ENCODE results near the gene KSR1. TPM values are rescaled to one million over a fixed set of nuclear protein-coding genes. Genes with fewer than 3 reads are reported as not detected.

The KSR1 gene
- total and polyA plus RNA-seq, 9 of the 15 experiments (the other 6 are each of a cell fraction or from before 2014, with no cell fraction given), result 1.4 to 51.7 (median 18.4) TPM

- DNase-seq (ENCODE audit: extremely low read depth in 1 of 4, low spot score in 3 of 4) (no peak), FAIRE-seq (no peak), ATAC-seq (no peak)
- H3K27ac ChIP-seq (ENCODE audit: extremely low read depth, low read depth, low read length), result no peak overlapping the region
- BruUV-seq (replicated peaks), result no TSS peak
- peaks cover 79% of the 10 kb centered on the region for H3K79me2 ChIP-seq (ENCODE audit: control insufficient read depth, insufficient read depth, low read length)
- intact Hi-C loops (cut with micrococcal nuclease), result loop anchor here (10.0 kb wide), 1 partner anchor 187 kb away; no protein-coding TSS in a partner anchor
- H3K27me3 ChIP-seq (ENCODE audit: control insufficient read depth in 2 of 2, insufficient read depth in 2 of 2, low read length in 2 of 2), result no peaks in the 10 kb centered on the region
- no peak overlapping the region for H3K4me2 ChIP-seq (ENCODE audit: insufficient read depth, low read length)
- peaks cover 37 to 39% of the 10 kb centered on the region in 2 experiments for H3K4me1 ChIP-seq (replicated peaks in 1 of 2; ENCODE audit: control insufficient read depth in 2 of 2, insufficient read depth in 2 of 2, low read length in 2 of 2)
- H3K9me1 ChIP-seq (ENCODE audit: control insufficient read depth, insufficient read depth, low read length), result peaks cover 7% of the 10 kb centered on the region
- in situ Hi-C loops (cut with MboI), result no loop called here
- no peaks in the 10 kb centered on the region for H3K9me3 ChIP-seq (replicated peaks; ENCODE audit: control insufficient read depth, insufficient read depth, low read depth, low read length)
- ChIA-PET CTCF (ENCODE audit: low intra/inter-chr PET ratio) (no interaction called here), POLR2A (interaction anchor here (0.9 kb wide), 2 partner anchors 27 to 66 kb away, joined by 3 to 4 read pairs; no protein-coding TSS in a partner anchor)
- H3K36me3 ChIP-seq (ENCODE audit: control insufficient read depth, insufficient read depth, low read length), result peaks cover 4% of the 10 kb centered on the region; the same call in 1 of the 3 replicates
- no peak overlapping the region for H2AFZ ChIP-seq (ENCODE audit: low read depth, low read length)
- no peak overlapping the region for H3K9ac ChIP-seq (ENCODE audit: insufficient read depth in 1 of 2, low read depth in 2 of 2, low read length in 2 of 2)
- peaks cover 72% of the 10 kb centered on the region for H4K20me1 ChIP-seq (replicated peaks; ENCODE audit: control insufficient read depth, insufficient read depth, low read length)
- WGBS (ENCODE audit: insufficient coverage, low coverage, missing lambda C conversion rate), result 67% methylated on average over 6 of the region's 6 CpGs
- no peak overlapping the region for H3K4me3 ChIP-seq
- 0 out of 2 replicates have a peak, but pooled peaks have one; percentile 8 for TF ChIP-seq REST (IDR thresholded peaks at IDR 0.05; ENCODE audit: borderline replicate concordance)
- TF ChIP-seq REST (CRISPR knock-in tag; IDR thresholded peaks at IDR 0.05; ENCODE audit: low read depth), result no peak
- TF ChIP-seq NFIC (IDR thresholded peaks at IDR 0.05), result peak; percentile 39
- no peak for TF ChIP-seq CCAR2 (IDR thresholded peaks at IDR 0.05; ENCODE audit: low read depth, low read length)
Observed at GRCh38 chr17:27541301-27542023, 85.2 kb downstream of the KSR1 start.
